ENCODE measurements around the gene GMEB2. TPM values are rescaled to one million over a fixed set of nuclear protein-coding genes. Genes with fewer than 3 reads are reported as not detected.
"Not testable (repeated sequence)": the region's sequence is repeated elsewhere in the genome, so short reads cannot be mapped to it uniquely, and the experiment has no call there.

Gene GMEB2
- total RNA-seq, 1 donor from 2014 or later = 6.1 TPM

GRCh38 chr20:63580796-63581461, 46.0 kb downstream of the GMEB2 start:
- no peak for DNase-seq (ENCODE audit: missing footprints)

GRCh38 chr20:63579017-63579694, 47.7 kb downstream of the GMEB2 start:
- DNase-seq (ENCODE audit: missing footprints) = no peak
- ATAC-seq = no peak
- intact Hi-C loops (cut with DNase I) = loop anchor here (5.0 kb wide), 1 partner anchor 137 kb away; no protein-coding TSS in a partner anchor

More at GRCh38 chr20:63580796-63581461, 46.0 kb downstream of the GMEB2 start:
- ATAC-seq = no peak
- intact Hi-C loops (cut with DNase I) = no loop called here

GRCh38 chr20:63578224-63579016, 48.5 kb downstream of the GMEB2 start:
- intact Hi-C loops (cut with DNase I) = loop anchor here (5.0 kb wide), 1 partner anchor 136 kb away; no protein-coding TSS in a partner anchor
- peak; percentile 21 for ATAC-seq
- DNase-seq (ENCODE audit: missing footprints) = no peak

GRCh38 chr20:63577317-63577894, 49.5 kb downstream of the GMEB2 start:
- DNase-seq (ENCODE audit: missing footprints) (no peak), ATAC-seq (peak; percentile 45)
- intact Hi-C loops (cut with DNase I) = loop anchor here (2.0 to 5.0 kb wide), 2 partner anchors 39 to 135 kb away; no protein-coding TSS in a partner anchor

- DNase-seq (ENCODE audit: missing footprints) (no peak), ATAC-seq (no peak)
- intact Hi-C loops (cut with DNase I) = loop anchor here (2.0 to 5.0 kb wide), 2 partner anchors 38 to 134 kb away; no protein-coding TSS in a partner anchor
Observed at GRCh38 chr20:63576311-63576710, 50.6 kb downstream of the GMEB2 start.

- intact Hi-C loops (cut with DNase I) = loop anchor here (5.0 kb wide), 1 partner anchor 133 kb away; no protein-coding TSS in a partner anchor
- no peak for ATAC-seq
Observed at GRCh38 chr20:63574829-63575743, 51.8 kb downstream of the GMEB2 start.

GRCh38 chr20:63574156-63574828, 52.6 kb downstream of the GMEB2 start, which contains the start of gene HELZ2:
HELZ2 (minus strand) TSS chr20:63574239; CDS start chr20:63572385, 1,854 bp downstream.
- ATAC-seq = peak; percentile 78
- intact Hi-C loops (cut with DNase I) = no loop called here
- DNase-seq (ENCODE audit: missing footprints) = peak; percentile 91

More at GRCh38 chr20:63574829-63575743, 51.8 kb downstream of the GMEB2 start:
- DNase-seq (ENCODE audit: missing footprints) = no peak

GRCh38 chr20:63573647-63574131, 53.2 kb downstream of the GMEB2 start:
- ATAC-seq = peak; percentile 2
- intact Hi-C loops (cut with DNase I) = no loop called here
- no peak for DNase-seq (ENCODE audit: missing footprints)

- intact Hi-C loops (cut with DNase I) = no loop called here
- DNase-seq (ENCODE audit: missing footprints) (no peak), ATAC-seq (no peak)
Observed at GRCh38 chr20:63572788-63573646, 53.9 kb downstream of the GMEB2 start.

GRCh38 chr20:63572071-63572787, 54.7 kb downstream of the GMEB2 start:
- intact Hi-C loops (cut with DNase I) = no loop called here
- no peak for DNase-seq (ENCODE audit: missing footprints)
- ATAC-seq = no peak

- intact Hi-C loops (cut with DNase I); ATAC-seq; DNase-seq (ENCODE audit: missing footprints): not testable (repeated sequence)
Observed at GRCh38 chr20:63571087-63571478, 55.8 kb downstream of the GMEB2 start.

GRCh38 chr20:63570281-63571086, 56.4 kb downstream of the GMEB2 start:
- no peak for ATAC-seq
- intact Hi-C loops (cut with DNase I) = no loop called here
- DNase-seq (ENCODE audit: missing footprints) = no peak

GRCh38 chr20:63568986-63569949, 57.6 kb downstream of the GMEB2 start:
- intact Hi-C loops (cut with DNase I) = no loop called here
- ATAC-seq (no peak), DNase-seq (ENCODE audit: missing footprints) (no peak)
